Urinary bladder (tissue), 4 donors: ENCODE results near the gene PPP2R2B. TPM values are rescaled to one million over a fixed set of nuclear protein-coding genes. Genes with fewer than 3 reads are reported as not detected.
"Not testable (repeated sequence)": the region's sequence is repeated elsewhere in the genome, so short reads cannot be mapped to it uniquely, and the experiment has no call there.

ENCODE experiments used
- DNase-seq: peaks from one replicate; pipeline ENCODE4 v3.0.0-alpha.2; 2015; ENCODE audit errors: extremely low spot score
- H3K27ac ChIP-seq: one replicate; pipeline ENCODE4 v1.5.1; 2013; ENCODE audit warnings: low read depth, mild to moderate bottlenecking, moderate library complexity
- H3K36me3 ChIP-seq: one replicate; pipeline ENCODE4 v1.6.1; 2013; ENCODE audit warnings: mild to moderate bottlenecking, moderate library complexity; ENCODE audit not compliant: insufficient read depth
- H3K4me1 ChIP-seq: one replicate; pipeline ENCODE4 v1.6.1; 2013; ENCODE audit warnings: mild to moderate bottlenecking, moderate library complexity; ENCODE audit not compliant: insufficient read depth
- H3K4me3 ChIP-seq: one replicate; pipeline ENCODE4 v1.5.1; 2013; ENCODE audit warnings: low read depth, low read length
- WGBS: extraction: QIAGEN DNeasy Blood & Tissue Kit; methylation state at CpG from one replicate; pipeline ENCODE4 v1.1.7; 2013; 5-methylcytosine and 5-hydroxymethylcytosine counted together
- polyA plus RNA-seq: library from polyadenylated mRNA; stranded (reverse); fragments of 200-250 nt; gene quantifications from one replicate; pipeline ENCODE4 v1.2.3, GENCODE V29; 2013
- total RNA-seq: library from RNA; depleted of rRNA; stranded (reverse); fragments of >200 nt; gene quantifications from one replicate; pipeline ENCODE4 v1.2.3, GENCODE V29; 2014
- donor health status: healthy with polysubstance abuse.
- donor health status: healthy.

Gene PPP2R2B
- total and polyA plus RNA-seq, 2 donors = 9.8 to 11.8 TPM

DNA sequence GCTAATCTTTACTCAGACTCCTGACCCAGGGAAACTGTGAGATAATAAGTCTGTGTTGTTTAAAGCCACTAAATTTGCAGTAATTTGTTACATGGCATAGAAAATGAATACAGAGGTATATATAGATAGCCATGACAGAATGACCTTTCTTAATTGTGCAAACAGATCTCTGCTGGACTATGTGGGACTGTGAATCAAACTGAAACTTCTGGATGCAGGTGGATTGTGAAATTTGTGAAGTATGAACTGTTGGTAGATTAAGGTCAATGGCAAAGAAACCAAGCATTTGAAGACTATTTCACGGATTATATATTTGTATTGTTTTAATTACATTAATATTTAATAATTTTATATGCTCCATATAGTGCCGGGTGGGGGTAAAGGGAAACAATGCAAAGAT, 310.4 kb downstream of the PPP2R2B start:
- H3K4me1 ChIP-seq = no peaks in the 10 kb centered on the region
- DNase-seq = no peak
- WGBS = 91% methylated on average over 2 of the region's 2 CpGs
- H3K27ac ChIP-seq = no peak overlapping the region
- H3K36me3 ChIP-seq = no peaks in the 10 kb centered on the region
- H3K4me3 ChIP-seq = no peak overlapping the region

DNA sequence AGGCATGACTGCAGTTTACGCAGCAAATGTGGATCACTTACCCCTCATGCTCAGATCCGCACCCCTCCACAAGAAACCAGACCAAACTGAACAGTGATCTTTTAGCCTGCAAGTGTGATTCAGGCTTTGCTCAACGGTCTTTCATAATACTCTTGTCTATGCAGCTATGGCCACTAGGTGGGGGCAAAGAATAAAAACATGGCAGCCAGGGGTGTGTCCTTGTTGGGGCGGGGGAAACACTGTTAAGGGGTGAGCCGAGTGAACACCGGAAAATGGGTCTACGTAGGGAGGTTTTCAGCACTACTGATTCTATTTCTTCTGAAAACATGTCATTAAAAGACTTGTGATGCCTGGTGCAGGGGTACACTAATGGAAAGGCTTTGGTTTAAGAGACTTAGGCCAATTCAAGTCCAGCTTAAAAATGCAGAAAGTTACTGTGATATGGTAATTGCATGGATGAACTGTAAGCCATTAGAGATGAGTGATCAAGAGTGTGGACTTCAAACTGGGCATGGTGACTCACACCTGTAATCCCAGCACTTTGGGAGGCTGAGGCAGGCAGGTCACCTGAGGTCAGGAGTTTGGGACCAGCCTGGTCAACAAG, 312.7 kb downstream of the PPP2R2B start:
- Histone ChIP-seq H3K4me3 (no peak overlapping the region), H3K36me3 (no peaks in the 10 kb centered on the region), H3K4me1 (no peaks in the 10 kb centered on the region), H3K27ac (no peak overlapping the region)
- WGBS = 17% methylated on average over 7 of the region's 7 CpGs
- DNase-seq = peak; percentile 13

DNA sequence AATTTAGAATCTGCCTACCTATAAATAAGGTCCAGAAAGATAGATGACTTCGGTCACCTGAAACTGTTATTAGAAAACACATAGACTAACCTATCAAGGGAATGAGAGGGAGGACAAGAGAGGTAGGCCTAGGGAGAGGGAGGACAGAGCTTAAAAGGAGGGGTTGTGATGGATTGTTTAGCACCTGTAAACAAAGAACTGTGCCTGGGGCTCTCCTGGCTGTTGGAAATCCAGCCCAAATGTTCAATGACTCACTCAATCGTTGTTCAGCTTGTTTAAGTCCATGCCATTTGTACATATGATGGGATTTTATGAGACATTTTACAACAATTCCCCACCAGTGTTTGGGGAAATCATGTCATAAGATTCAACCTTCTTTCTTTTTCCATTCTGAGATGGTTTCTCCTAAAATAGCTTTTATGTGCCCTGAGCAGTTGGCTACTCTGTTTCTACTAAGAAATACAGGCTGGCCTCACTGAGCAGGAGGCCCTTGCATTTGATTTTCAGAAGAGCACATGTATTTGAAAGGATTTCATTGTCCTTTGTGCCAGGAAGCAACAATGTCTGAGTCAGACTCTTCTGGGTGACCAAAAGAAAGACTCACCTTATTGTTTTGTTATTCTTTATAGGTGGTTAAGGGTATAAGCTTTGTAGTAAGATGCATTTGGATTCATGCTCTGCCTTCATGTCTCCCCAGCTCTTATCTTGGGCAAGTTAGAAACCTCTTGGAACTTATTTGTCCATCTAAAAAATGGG, 314.4 kb downstream of the PPP2R2B start:
- no peak for DNase-seq
- H3K4me3 ChIP-seq = no peak overlapping the region
- no peaks in the 10 kb centered on the region for H3K36me3 ChIP-seq
- WGBS = 56% methylated on average over 2 of the region's 2 CpGs
- no peaks in the 10 kb centered on the region for H3K4me1 ChIP-seq
- no peak overlapping the region for H3K27ac ChIP-seq

DNA sequence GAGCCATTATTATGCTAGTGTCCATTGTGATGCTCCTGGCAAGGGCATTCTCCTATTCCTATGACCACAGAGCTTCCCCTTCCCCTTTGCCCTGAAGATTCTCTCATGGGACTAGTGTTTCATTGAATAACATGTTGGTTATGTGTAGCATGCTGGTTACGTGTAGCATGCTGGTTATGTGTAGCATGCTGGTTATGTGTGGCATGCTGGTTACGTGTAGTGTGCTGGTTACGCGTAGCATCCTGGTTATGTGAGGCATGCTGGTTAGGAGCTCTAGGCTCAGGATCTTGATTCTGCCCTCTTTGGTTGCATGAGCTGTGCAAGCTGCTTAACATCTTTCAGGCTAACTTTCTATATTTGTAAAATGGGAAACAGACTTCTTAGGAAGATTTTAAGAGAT, 316.1 kb downstream of the PPP2R2B start:
- H3K27ac ChIP-seq = no peak overlapping the region
- no peaks in the 10 kb centered on the region for H3K4me1 ChIP-seq
- no peak overlapping the region for H3K4me3 ChIP-seq
- DNase-seq = no peak
- 95% methylated on average over 4 of the region's 4 CpGs for WGBS
- no peaks in the 10 kb centered on the region for H3K36me3 ChIP-seq

DNA sequence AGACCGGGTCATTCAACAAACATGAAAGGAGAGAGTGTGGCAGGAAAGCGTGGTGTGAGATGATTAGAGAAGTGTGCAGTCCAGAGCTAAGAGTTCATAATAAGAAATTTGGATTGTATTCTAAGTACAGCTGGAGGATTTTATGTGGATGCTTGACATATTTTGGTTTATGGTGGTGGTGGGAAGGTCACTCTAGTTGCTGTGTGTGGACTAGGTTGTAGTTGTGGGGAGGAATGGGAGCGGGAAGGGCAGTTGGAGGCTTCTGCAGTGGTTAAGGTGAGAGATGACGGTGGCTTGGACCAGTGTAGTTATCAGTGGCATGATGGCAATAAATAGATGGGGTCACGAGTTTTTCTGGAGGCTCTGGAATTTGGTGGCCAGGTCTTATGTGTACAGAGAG, 316.8 kb downstream of the PPP2R2B start:
- H3K36me3 ChIP-seq = no peaks in the 10 kb centered on the region
- DNase-seq = no peak

DNA sequence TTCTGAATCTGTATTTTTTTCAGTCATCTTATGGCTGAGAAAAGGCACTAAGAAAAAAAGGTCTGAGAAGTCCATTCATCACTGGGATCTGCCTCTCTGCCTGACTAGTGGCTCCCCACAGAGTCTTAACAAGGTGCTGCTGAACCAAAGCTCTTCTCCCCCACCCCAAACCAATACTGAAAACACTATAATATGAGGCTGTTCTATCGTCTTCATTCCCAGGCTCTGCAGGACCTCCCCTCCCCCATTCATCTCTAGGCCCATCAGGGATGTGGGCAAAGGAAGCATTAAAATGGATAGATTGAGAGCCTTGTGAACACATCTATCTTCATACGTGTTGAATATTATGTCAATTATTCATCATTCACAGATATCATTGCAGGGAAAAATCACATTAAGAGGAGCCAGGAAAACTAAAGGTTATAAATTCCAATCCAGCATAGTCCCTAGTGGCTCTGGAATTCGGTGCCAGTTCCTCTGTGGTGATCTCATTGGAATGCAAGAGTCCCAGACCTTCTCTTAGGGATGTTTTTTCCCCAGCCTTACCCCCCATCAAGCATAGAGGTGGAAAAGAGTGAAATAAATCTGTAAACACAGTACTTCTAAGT, 318.2 kb downstream of the PPP2R2B start:
- no peak for DNase-seq
- no peak overlapping the region for H3K4me3 ChIP-seq
- H3K36me3 ChIP-seq = no peaks in the 10 kb centered on the region
- H3K27ac ChIP-seq = no peak overlapping the region
- 38% methylated on average over 3 of the region's 3 CpGs for WGBS
- H3K4me1 ChIP-seq = no peaks in the 10 kb centered on the region

More for the DNA sequence above, 316.8 kb downstream of the PPP2R2B start:
- Histone ChIP-seq H3K27ac (no peak overlapping the region), H3K4me3 (no peak overlapping the region), H3K4me1 (no peaks in the 10 kb centered on the region)
- 63% methylated on average over 5 of the region's 5 CpGs for WGBS

DNA sequence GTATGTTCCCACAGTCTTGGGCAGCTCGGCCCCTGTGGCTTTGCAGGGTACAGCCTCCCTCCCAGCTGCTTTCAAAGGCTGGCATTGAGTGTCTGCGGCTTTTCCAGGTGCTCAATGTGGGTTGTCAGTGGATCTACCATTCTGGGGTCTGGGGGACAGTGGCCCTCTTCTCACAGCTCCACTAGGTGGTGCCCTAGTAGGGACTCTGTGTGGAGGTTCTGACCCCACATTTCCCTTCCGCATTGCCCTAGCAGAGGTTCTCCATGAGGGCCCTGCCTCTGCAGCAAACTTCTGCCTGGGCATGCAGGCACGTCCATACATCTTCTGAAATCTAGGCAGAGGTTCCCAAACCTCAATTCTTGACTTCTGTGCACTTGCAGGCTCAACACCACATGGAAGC, 321.7 kb downstream of the PPP2R2B start:
- H3K4me3 ChIP-seq, H3K4me1 ChIP-seq, H3K36me3 ChIP-seq, H3K27ac ChIP-seq, DNase-seq: not testable (repeated sequence)
- 92% methylated on average over 4 of the region's 4 CpGs for WGBS

DNA sequence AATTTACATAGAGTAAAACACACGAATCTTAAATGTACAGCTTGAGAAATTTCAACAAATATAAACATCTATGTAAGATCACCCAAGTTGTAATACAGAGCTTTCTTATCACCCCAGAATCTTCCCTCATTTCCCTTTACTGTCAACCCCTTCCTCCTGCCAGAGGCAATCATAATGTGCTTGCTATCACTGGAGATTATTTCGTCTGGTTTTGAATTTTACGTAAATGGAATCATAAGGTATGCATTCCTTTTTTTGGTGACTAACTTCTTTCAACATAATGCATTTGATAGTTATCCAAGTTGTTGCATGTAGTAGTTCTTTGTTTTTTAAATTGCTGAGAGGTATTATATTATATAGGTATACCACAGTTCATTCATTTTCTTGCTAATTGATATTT, 325.1 kb downstream of the PPP2R2B start:
- H3K36me3 ChIP-seq = no peaks in the 10 kb centered on the region
- no peak for DNase-seq
- H3K4me3 ChIP-seq = no peak overlapping the region
- H3K27ac ChIP-seq = no peak overlapping the region
- 22% methylated on average over 3 of the region's 3 CpGs for WGBS
- H3K4me1 ChIP-seq = no peaks in the 10 kb centered on the region

DNA sequence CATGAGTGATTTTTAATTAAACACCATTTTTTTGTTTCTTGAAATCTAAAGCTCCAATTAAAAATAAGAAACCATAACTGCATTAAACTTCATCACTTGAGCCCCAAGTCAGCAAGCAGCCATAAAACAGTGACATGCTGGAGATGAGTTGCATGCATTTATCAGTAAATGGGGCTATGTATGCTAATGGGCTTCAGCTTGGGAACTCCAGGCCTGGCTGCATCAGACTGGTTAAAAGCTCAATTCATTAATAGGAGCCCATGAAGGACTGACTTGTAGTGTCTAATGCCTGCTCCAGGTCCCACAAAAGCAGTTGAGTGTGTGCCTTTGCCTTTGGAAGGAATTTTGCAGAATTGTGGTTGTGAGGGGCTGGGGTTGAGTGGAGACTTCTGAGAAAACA, 328.9 kb downstream of the PPP2R2B start:
- no peaks in the 10 kb centered on the region for H3K36me3 ChIP-seq
- H3K4me1 ChIP-seq = no peaks in the 10 kb centered on the region
- no peak for DNase-seq
- H3K27ac ChIP-seq = no peak overlapping the region
- H3K4me3 ChIP-seq = no peak overlapping the region

DNA sequence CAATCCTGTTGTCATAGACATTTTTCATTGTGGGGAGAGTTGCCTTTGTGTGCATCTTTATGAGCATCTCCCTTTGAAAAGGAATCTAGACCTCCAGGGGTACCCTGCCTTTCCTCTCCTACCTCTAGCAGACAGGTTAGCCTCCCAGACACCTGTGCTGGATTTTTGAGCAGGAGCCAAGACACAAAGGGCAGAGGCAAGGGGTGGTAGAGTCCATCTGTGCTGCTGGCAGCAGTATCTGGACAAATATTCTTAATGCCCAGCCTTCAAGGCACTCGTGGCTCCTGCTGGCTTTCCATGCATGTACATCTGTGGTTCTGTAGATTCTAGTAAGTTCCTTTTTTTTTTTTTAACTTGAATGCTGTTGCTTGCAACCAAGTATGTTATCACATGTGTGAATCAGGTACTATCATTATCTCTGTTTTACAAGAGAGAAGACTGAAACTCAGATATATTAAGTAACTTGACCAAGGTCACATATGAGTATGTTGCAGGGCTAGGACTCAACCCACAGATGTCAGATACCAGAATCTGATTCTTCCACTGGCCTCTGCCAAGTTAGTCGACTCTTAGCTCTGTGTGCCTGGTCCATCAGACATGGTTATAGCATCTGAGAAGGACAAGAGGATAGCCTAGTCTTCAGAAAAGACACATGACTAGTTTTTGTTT, 329.6 kb downstream of the PPP2R2B start:
- WGBS = 47% methylated on average over 2 of the region's 2 CpGs
- Histone ChIP-seq H3K27ac (no peak overlapping the region), H3K4me1 (no peaks in the 10 kb centered on the region), H3K4me3 (no peak overlapping the region), H3K36me3 (no peaks in the 10 kb centered on the region)
- DNase-seq = no peak

DNA sequence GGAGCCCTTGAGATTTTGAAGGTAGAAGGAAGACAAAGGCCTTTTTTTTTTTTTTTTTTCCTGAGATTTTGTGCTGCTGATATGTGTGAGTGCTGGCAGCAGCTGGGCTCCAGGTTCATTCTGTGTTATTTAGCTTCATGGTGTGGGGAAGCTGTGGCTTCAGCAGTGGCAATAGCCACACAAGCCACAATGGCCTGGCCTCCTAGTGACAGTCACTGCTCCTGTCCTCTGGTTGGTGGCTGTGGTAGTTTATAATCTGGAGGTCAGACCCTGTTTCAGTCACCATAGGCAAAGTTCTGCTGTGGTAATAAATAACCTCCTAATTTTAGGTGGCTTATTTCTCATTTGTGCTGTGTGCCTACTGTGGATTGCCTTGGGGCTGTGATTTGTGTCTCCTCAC, 334.3 kb downstream of the PPP2R2B start:
- H3K4me3 ChIP-seq = no peak overlapping the region
- no peak overlapping the region for H3K27ac ChIP-seq
- H3K4me1 ChIP-seq = no peaks in the 10 kb centered on the region
- no peak for DNase-seq
- no peaks in the 10 kb centered on the region for H3K36me3 ChIP-seq

DNA sequence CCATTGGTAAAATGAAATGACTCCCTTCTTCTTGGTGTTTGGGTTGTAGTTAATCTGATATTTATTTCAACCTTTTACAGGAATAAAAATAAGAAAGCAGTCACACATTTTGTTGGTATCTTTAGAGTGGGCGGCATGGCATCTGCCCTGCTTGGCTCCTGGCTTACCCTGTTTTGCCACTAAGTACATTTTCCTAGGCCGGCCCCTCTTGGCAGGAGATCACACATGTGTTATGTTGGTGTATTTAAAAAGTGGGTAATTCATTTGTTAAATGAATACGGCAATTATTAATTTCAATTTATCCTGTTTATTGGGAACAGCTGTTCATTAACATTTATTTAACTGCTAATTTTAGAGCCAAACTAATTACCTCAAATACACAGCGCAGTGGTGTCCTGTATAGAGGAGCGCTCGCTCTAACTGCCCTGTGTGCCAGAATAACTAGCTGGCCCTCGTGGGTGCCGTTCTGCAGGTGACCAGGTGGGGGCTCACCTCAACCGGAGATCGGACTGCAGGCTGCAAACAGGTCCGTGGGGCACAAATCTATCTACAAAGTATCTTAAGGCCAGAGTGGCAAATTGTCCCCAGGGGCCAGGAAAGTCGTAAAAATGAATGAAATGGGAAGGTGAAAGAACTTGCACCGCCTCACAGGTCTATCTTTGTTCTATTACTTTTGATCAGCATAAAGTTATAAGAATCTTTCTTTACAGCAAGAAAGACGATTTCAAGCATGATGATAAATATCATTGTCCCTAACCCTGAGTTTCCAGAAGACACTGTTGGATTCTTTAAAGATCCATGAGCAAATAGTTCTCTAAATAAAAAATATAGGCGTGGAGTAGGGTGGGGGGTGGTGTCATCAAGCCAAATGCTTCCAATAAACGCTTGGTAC, 336.4 kb downstream of the PPP2R2B start:
- WGBS = 27% methylated on average over 16 of the region's 16 CpGs
- Histone ChIP-seq H3K27ac (no peak overlapping the region), H3K36me3 (no peaks in the 10 kb centered on the region), H3K4me3 (no peak overlapping the region), H3K4me1 (no peaks in the 10 kb centered on the region)
- peak; percentile 14 for DNase-seq

DNA sequence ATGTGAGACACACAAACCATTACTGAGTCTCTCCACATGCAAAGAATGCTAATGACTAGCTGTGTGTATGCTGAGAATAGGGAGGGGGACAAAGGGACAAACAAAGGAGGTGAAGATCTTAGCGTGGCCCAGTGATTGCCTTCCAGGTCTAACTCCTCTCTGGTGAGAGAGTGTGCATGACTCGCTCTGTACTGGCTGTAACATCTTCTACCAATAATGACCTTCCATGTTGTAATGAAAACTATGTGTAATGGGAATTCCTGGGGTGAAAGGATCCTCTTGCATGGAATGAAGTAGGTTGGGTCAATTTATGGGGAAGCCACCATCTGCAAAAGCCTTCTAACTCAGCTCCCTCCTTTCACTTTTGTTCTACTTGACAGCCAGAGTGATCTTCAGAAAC, 338.1 kb downstream of the PPP2R2B start:
- WGBS = 76% methylated on average over 2 of the region's 2 CpGs
- no peak for DNase-seq
- Histone ChIP-seq H3K4me3 (no peak overlapping the region), H3K27ac (no peak overlapping the region), H3K36me3 (no peaks in the 10 kb centered on the region), H3K4me1 (no peaks in the 10 kb centered on the region)
